IMR-90 (cell line): ENCODE results near the gene CMAS. TPM values are rescaled to one million over a fixed set of nuclear protein-coding genes. Genes with fewer than 3 reads are reported as not detected.

ENCODE experiments used
- ATAC-seq: fragments of 200-7000 bp; cut with Tn5 transposase; 2 replicates; pipeline ENCODE4 v1.9.1; 2020; ENCODE audit warnings: low read depth, mild to moderate bottlenecking, moderate library complexity
- BruUV-seq: library from RNA; stranded (reverse); fragments of 400-500 nt; replicated peaks from 2 replicates; lab custom pipeline; 2021; lab: Mats Ljungman, UMichigan
- CTCF ChIA-PET: fragments of 300-600 bp; formaldehyde crosslinking; extraction: SDS; loops from one replicate; lab custom pipeline; 2021; ENCODE audit warnings: antibody characterized with exemption; lab: Yijun Ruan, JAX
- POLR2A ChIA-PET: fragments of 300-600 bp; sonication (Branson Sonifier 250); formaldehyde crosslinking; loops from one replicate; lab custom pipeline; 2022; ENCODE audit warnings: antibody characterized with exemption; ENCODE audit not compliant: unreplicated experiment; lab: Charles Lee
- DNase-seq: peaks from one replicate; pipeline ENCODE4 v3.0.0; 2013
- H2AFZ ChIP-seq: replicated peaks from 2 replicates; pipeline ENCODE3; 2013; ENCODE audit warnings: low read length, mild to moderate bottlenecking; ENCODE audit not compliant: poor library complexity
- H2AK5ac ChIP-seq: 2 replicates; pipeline ENCODE4 v1.6.1; 2013; ENCODE audit warnings: low read depth, low read length, inconsistent platforms
- H2AK9ac ChIP-seq: replicated peaks from 2 replicates; pipeline ENCODE3; 2013; ENCODE audit warnings: mild to moderate bottlenecking, low read depth, low read length, moderate library complexity; ENCODE audit not compliant: poor library complexity
- H2BK120ac ChIP-seq: 2 replicates; pipeline ENCODE4 v1.6.1; 2013; ENCODE audit warnings: low read depth, low read length, inconsistent platforms
- H2BK15ac ChIP-seq: 3 replicates; pipeline ENCODE4 v1.6.1; 2013; ENCODE audit warnings: low read depth, low read length, inconsistent platforms
- H2BK20ac ChIP-seq: 2 replicates; pipeline ENCODE4 v1.6.1; 2013; ENCODE audit warnings: low read depth, mild to moderate bottlenecking, inconsistent platforms, low read length, moderate library complexity
- H2BK5ac ChIP-seq: 2 replicates; pipeline ENCODE4 v1.6.1; 2013; ENCODE audit warnings: mild to moderate bottlenecking, low read depth, low read length, inconsistent platforms; ENCODE audit not compliant: poor library complexity, severe bottlenecking
- H3K14ac ChIP-seq: replicated peaks from 2 replicates; pipeline ENCODE4 v1.6.1; 2013; ENCODE audit warnings: low read depth, low read length, inconsistent platforms
- H3K18ac ChIP-seq: 2 replicates; pipeline ENCODE4 v1.6.1; 2013; ENCODE audit warnings: low read depth, low read length, control low read depth
- H3K23ac ChIP-seq: 2 replicates; pipeline ENCODE4 v1.6.1; 2013; ENCODE audit warnings: low read depth, low read length, inconsistent platforms
- H3K27ac ChIP-seq: 2 replicates; pipeline ENCODE4 v1.5.1; 2013; ENCODE audit warnings: mild to moderate bottlenecking, control low read depth, low read length; ENCODE audit not compliant: insufficient read depth
- H3K27me3 ChIP-seq: 2 replicates; pipeline ENCODE4 v1.6.1; 2013; ENCODE audit warnings: low read length; ENCODE audit not compliant: control insufficient read depth, insufficient read depth
- H3K36me3 ChIP-seq: 2 replicates; pipeline ENCODE4 v1.6.1; 2013; ENCODE audit warnings: low read length, mixed read lengths; ENCODE audit not compliant: control insufficient read depth, insufficient read depth
- H3K4ac ChIP-seq: 2 replicates; pipeline ENCODE4 v1.6.1; 2013; ENCODE audit warnings: low read depth, low read length, inconsistent platforms
- H3K4me1 ChIP-seq: 2 replicates; pipeline ENCODE4 v1.6.1; 2013; ENCODE audit warnings: low read length, mixed read lengths; ENCODE audit not compliant: control insufficient read depth, insufficient read depth
- H3K4me2 ChIP-seq: 2 replicates; pipeline ENCODE4 v1.6.1; 2013; ENCODE audit warnings: low read depth, mild to moderate bottlenecking, control low read depth, low read length, moderate library complexity
- H3K4me3 ChIP-seq: 2 replicates; pipeline ENCODE4 v1.5.1; 2013; ENCODE audit warnings: low read depth, mild to moderate bottlenecking, control low read depth, low read length, moderate library complexity; ENCODE audit not compliant: insufficient read depth
- H3K56ac ChIP-seq: 2 replicates; pipeline ENCODE4 v1.6.1; 2013; ENCODE audit warnings: low read length, inconsistent platforms; ENCODE audit not compliant: insufficient read depth; ENCODE audit errors: extremely low read depth
- H3K79me1 ChIP-seq, 2 experiments: 2 replicates each; pipeline ENCODE4 v1.6.1; 2013; ENCODE audit warnings: low read length in 2 of 2, inconsistent platforms in 1 of 2, low read depth in 1 of 2
- H3K9ac ChIP-seq: 2 replicates; pipeline ENCODE4 v1.6.1; 2013; ENCODE audit warnings: low read depth, low read length, control low read depth
- H3K9me1 ChIP-seq: 2 replicates; pipeline ENCODE4 v1.6.1; 2013; ENCODE audit warnings: low read length, inconsistent platforms; ENCODE audit not compliant: insufficient read depth
- H3K9me3 ChIP-seq: 2 replicates; pipeline ENCODE4 v1.6.1; 2013; ENCODE audit warnings: low read length; ENCODE audit not compliant: control insufficient read depth, insufficient read depth
- H4K20me1 ChIP-seq: 2 replicates; pipeline ENCODE4 v1.6.1; 2013; ENCODE audit warnings: low read length, inconsistent platforms; ENCODE audit not compliant: insufficient read depth
- H4K5ac ChIP-seq: 2 replicates; pipeline ENCODE4 v1.6.1; 2013; ENCODE audit warnings: mild to moderate bottlenecking, low read depth, low read length, control low read depth
- H4K8ac ChIP-seq, 2 experiments: 2 replicates each; pipeline ENCODE4 v1.6.1; 2013; ENCODE audit warnings: low read depth in 2 of 2, low read length in 2 of 2, control low read depth in 1 of 2, inconsistent platforms in 1 of 2
- H4K91ac ChIP-seq: 2 replicates; pipeline ENCODE4 v1.6.1; 2013; ENCODE audit warnings: low read depth, low read length, inconsistent platforms; ENCODE audit not compliant: insufficient read depth
- CEBPB ChIP-seq: IDR thresholded peaks from 2 replicates; pipeline ENCODE4 v1.6.1; 2012; ENCODE audit warnings: low read depth, low read length, improper control_type of control experiment
- CHD1 ChIP-seq: IDR thresholded peaks from 2 replicates; pipeline ENCODE4 v1.6.1; 2012; ENCODE audit warnings: low read depth, low read length, improper control_type of control experiment
- FOS ChIP-seq: fragments of 150-350 bp; IDR thresholded peaks from 2 replicates; pipeline ENCODE4 v1.6.1; 2016; ENCODE audit warnings: low read depth, low read length
- NFE2L2 ChIP-seq: fragments of 150-350 bp; IDR thresholded peaks from 2 replicates; pipeline ENCODE4 v1.6.1; 2016; ENCODE audit warnings: low read depth, mild to moderate bottlenecking, low read length
- RCOR1 ChIP-seq: IDR thresholded peaks from 2 replicates; pipeline ENCODE4 v1.6.1; 2012; ENCODE audit warnings: mild to moderate bottlenecking, low read length, improper control_type of control experiment; ENCODE audit not compliant: insufficient replicate concordance
- WGBS, 2 experiments: methylation state at CpG; one replicate each; pipeline versions ENCODE4 v1.1.5 to v1.1.7; 2013; ENCODE audit warnings: missing lambda C conversion rate in 2 of 2; ENCODE audit not compliant: insufficient read length in 1 of 2; ENCODE audit errors: extremely low coverage in 2 of 2; 5-methylcytosine and 5-hydroxymethylcytosine counted together
- dilution Hi-C: fragments of 300-500 bp; cut with HindIII; formaldehyde crosslinking; loops from one replicate; pipeline ENCODE4 v1.14.3; 2018; ENCODE audit warnings: low sequenced_read_pairs; ENCODE audit not compliant: unreplicated experiment
- in situ Hi-C: fragments of 300-500 bp; cut with MboI; formaldehyde crosslinking; loops from 3 replicates; pipeline ENCODE4 v1.14.3; 2019; ENCODE audit warnings: low sequenced_read_pairs, inconsistent platforms, mixed read lengths
- intact Hi-C: fragments of 100-400 bp; cut with micrococcal nuclease; formaldehyde crosslinking; loops from 2 replicates; pipeline ENCODE4 v1.10.0; 2022
- polyA plus RNA-seq, 3 experiments: library from polyadenylated mRNA; depleted of rRNA; stranded (reverse); fragments of >200 nt; gene quantifications; 2 replicates each; pipeline ENCODE4 v1.2.3, GENCODE V29; 2012; ENCODE audit warnings: low replicate concordance in 1 of 3
- total RNA-seq: library from RNA; depleted of rRNA; stranded (reverse); fragments of >200 nt; gene quantifications from 2 replicates; pipeline ENCODE4 v1.2.3, GENCODE V29; 2012
- TF ChIP-seq, protein P1 (sequence below): fragments of 150-350 bp; IDR thresholded peaks from 2 replicates; pipeline ENCODE4 v1.6.1; 2016; ENCODE audit warnings: low read depth, mild to moderate bottlenecking, low read length, moderate library complexity, borderline replicate concordance

The CMAS gene
- total and polyA plus RNA-seq, 2 of the 4 experiments (the other 2 are of a cell fraction) = 9.5 to 26.8 TPM

DNA sequence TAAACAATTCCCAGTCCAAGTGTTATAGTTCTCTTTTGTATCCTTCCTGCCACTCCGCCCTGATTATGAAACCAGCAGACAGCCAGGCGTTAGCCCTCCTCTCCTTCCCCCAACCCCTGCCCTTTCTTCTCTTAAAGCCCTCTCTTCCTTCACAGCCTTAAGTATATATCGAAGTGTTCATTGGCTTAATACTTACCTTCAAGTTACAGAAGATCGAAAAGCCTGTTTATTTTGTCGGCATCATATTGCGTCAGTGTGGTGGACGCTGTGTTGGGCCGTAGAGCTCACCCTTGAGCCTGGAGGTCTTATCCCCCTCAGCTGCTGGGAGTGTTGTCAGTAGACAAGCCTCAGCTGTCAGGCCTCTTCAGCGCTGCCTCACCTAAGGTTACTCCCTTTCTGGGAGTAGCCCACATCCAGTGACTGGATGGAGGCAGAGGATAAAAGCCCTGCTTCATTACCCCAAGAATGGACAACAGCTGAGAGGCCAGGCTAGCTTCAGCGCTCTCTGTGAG, 36.2 kb downstream of the CMAS start:
- DNase-seq (no peak), ATAC-seq (peak; percentile 17; the same call in 1 of the 2 replicates)
- Histone ChIP-seq H2AK9ac (no peak overlapping the region), H3K18ac (no peak overlapping the region), H3K79me1 (no peaks in the 10 kb centered on the region), H3K27ac (no peak overlapping the region), H2AFZ (no peak overlapping the region), H2BK15ac (no peak overlapping the region), H4K8ac (no peak overlapping the region), H3K27me3 (no peaks in the 10 kb centered on the region; the same call in none of the 2 replicates), H2BK5ac (no peak overlapping the region), H3K4me2 (0 out of 2 replicates have a peak overlapping the region, but pooled peaks have one; percentile 2), H3K9me1 (no peaks in the 10 kb centered on the region), H4K20me1 (no peaks in the 10 kb centered on the region), H3K23ac (no peak overlapping the region), H3K4ac (no peak overlapping the region), H2BK20ac (no peak overlapping the region), H4K5ac (no peak overlapping the region), H3K4me1 (no peaks in the 10 kb centered on the region), H3K36me3 (no peaks in the 10 kb centered on the region), H4K91ac (no peak overlapping the region), H3K14ac (no peak overlapping the region), H3K9ac (no peak overlapping the region), H3K4me3 (no peak overlapping the region), H2AK5ac (no peak overlapping the region), H3K56ac (no peak overlapping the region), H2BK120ac (no peak overlapping the region), H3K9me3 (no peaks in the 10 kb centered on the region)
- intact Hi-C loops = loop anchor here (10.0 kb wide), 1 partner anchor 553 kb away; no protein-coding TSS in a partner anchor
- ChIA-PET POLR2A (interaction anchor here (0.6 kb wide), 1 partner anchor 36 kb away, joined by 4 read pairs; no protein-coding TSS in a partner anchor), CTCF (interaction anchor here (0.6 to 2.5 kb wide), 9 partner anchors 19 to 833 kb away, joined by 3 to 15 read pairs (median 4); no protein-coding TSS in a partner anchor)
- WGBS, 2 experiments = 80% methylated on average over 1 of the region's 10 CpGs; no CpG with 5 or more reads in 1 of the 2 experiments
- TF ChIP-seq, protein P1, sequence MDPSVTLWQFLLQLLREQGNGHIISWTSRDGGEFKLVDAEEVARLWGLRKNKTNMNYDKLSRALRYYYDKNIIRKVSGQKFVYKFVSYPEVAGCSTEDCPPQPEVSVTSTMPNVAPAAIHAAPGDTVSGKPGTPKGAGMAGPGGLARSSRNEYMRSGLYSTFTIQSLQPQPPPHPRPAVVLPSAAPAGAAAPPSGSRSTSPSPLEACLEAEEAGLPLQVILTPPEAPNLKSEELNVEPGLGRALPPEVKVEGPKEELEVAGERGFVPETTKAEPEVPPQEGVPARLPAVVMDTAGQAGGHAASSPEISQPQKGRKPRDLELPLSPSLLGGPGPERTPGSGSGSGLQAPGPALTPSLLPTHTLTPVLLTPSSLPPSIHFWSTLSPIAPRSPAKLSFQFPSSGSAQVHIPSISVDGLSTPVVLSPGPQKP = no peak
- TF ChIP-seq CEBPB (no peak), RCOR1 (no peak), NFE2L2 (no peak), FOS (no peak), CHD1 (no peak)
- no TSS peak for BruUV-seq
- dilution Hi-C loops = no loop called here
- in situ Hi-C loops = loop anchor here (5.0 to 10.0 kb wide), 2 partner anchors 255 to 363 kb away; no protein-coding TSS in a partner anchor
